HepG2 (cell line): ENCODE data around the gene ATP11A.

Source experiments
- NFE2 ChIP-seq: sonication (generic); formaldehyde crosslinking; IDR thresholded peaks from 2 replicates; pipeline ENCODE4 v1.4.0; 2020; ENCODE audit warnings: missing genetic modification reagents
- TF ChIP-seq, protein P1 (sequence below): sonication (generic); formaldehyde crosslinking; IDR thresholded peaks from 2 replicates; pipeline ENCODE4 v1.4.0; 2020; ENCODE audit warnings: missing genetic modification reagents

DNA sequence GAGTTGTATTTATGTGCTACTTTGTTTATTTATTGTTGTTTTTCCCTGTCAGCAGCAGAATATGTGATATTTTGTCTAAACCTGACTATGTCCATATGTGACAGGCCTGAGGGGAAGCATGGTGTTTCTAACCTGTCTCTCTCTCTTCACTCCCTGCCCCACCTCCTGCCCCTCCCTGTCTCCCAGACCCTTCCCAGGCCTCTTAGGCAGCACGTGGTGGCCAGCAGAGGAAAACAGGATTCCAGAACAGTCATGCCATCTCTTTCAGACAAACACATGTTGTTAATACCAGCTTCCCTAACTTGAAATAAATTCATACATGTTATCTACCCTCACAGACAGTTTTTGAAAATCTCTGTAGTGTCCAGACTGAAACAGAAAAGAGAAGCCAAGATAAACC is 31.0 kb upstream of the ATP11A start:
- TF ChIP-seq, protein P1, sequence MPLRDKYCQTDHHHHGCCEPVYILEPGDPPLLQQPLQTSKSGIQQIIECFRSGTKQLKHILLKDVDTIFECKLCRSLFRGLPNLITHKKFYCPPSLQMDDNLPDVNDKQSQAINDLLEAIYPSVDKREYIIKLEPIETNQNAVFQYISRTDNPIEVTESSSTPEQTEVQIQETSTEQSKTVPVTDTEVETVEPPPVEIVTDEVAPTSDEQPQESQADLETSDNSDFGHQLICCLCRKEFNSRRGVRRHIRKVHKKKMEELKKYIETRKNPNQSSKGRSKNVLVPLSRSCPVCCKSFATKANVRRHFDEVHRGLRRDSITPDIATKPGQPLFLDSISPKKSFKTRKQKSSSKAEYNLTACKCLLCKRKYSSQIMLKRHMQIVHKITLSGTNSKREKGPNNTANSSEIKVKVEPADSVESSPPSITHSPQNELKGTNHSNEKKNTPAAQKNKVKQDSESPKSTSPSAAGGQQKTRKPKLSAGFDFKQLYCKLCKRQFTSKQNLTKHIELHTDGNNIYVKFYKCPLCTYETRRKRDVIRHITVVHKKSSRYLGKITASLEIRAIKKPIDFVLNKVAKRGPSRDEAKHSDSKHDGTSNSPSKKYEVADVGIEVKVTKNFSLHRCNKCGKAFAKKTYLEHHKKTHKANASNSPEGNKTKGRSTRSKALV (CRISPR knock-in tag) = no peak
- no peak for TF ChIP-seq NFE2
